Neural cell (in vitro differentiated cells): Measurements from ENCODE around the gene NRCAM. TPM values are rescaled to one million over a fixed set of nuclear protein-coding genes. Genes with fewer than 3 reads are reported as not detected.

Experiments used
- H2AFZ ChIP-seq: fragments of 200-600, 300-800 bp; sonication (generic), shearing (Covaris generic); 2 replicates; pipeline ENCODE4 v1.6.0; 2014; ENCODE audit warnings: low read depth, mild to moderate bottlenecking, antibody characterized with exemption, low read length, moderate library complexity
- H3F3A ChIP-seq: fragments of 200-600 bp; shearing (Covaris generic); 2 replicates; pipeline ENCODE4 v1.6.1; 2016; ENCODE audit warnings: mild to moderate bottlenecking, moderate library complexity, mixed read lengths, antibody characterized with exemption, low read length; ENCODE audit not compliant: insufficient read depth, poor library complexity, severe bottlenecking
- H3K27ac ChIP-seq: fragments of 200-600, 300-800 bp; sonication (generic), shearing (Covaris generic); 2 replicates; pipeline ENCODE4 v1.5.1; 2014; ENCODE audit warnings: mild to moderate bottlenecking, low read length, moderate library complexity
- H3K27me3 ChIP-seq: fragments of 300-800, 200-600 bp; sonication (generic), shearing (Covaris generic); 2 replicates; pipeline ENCODE4 v1.6.0; 2014; ENCODE audit warnings: mild to moderate bottlenecking, low read depth, low read length, moderate library complexity; ENCODE audit not compliant: insufficient read depth
- H3K36me3 ChIP-seq: fragments of 300-800, 200-600 bp; sonication (generic), shearing (Covaris generic); 2 replicates; pipeline ENCODE4 v1.5.1; 2014; ENCODE audit warnings: mild to moderate bottlenecking, antibody characterized with exemption, low read length, moderate library complexity; ENCODE audit not compliant: insufficient read depth
- H3K4me2 ChIP-seq: fragments of 300-800, 200-600 bp; sonication (generic), shearing (Covaris generic); 2 replicates; pipeline ENCODE4 v1.6.0; 2014; ENCODE audit warnings: mild to moderate bottlenecking, low read length
- H3K4me3 ChIP-seq: fragments of 300-800, 200-600 bp; sonication (generic), shearing (Covaris generic); 2 replicates; pipeline ENCODE4 v1.5.1; 2014; ENCODE audit warnings: mild to moderate bottlenecking, low read length, moderate library complexity
- H3K79me2 ChIP-seq: fragments of 200-600 bp; shearing (Covaris generic); replicated peaks from 2 replicates; pipeline ENCODE4 v1.6.0; 2014; ENCODE audit warnings: mild to moderate bottlenecking, low read length, moderate library complexity; ENCODE audit not compliant: insufficient read depth
- H3K9ac ChIP-seq: fragments of 300-800, 200-600 bp; sonication (generic), shearing (Covaris generic); 2 replicates; pipeline ENCODE4 v1.6.1; 2016; ENCODE audit warnings: mild to moderate bottlenecking, low read length, mixed read lengths
- H3K9me2 ChIP-seq: fragments of 200-600 bp; shearing (Covaris generic); 2 replicates; pipeline ENCODE4 v1.6.1; 2016; ENCODE audit warnings: mild to moderate bottlenecking, low read length, mixed read lengths; ENCODE audit not compliant: insufficient read depth
- H3K9me3 ChIP-seq: fragments of 200-600, 300-800 bp; sonication (generic), shearing (Covaris generic); 2 replicates; pipeline ENCODE4 v1.6.1; 2016; ENCODE audit warnings: mild to moderate bottlenecking, mixed run types, low read length, moderate library complexity, mixed read lengths
- H4K20me1 ChIP-seq: fragments of 200-600 bp; shearing (Covaris generic); 2 replicates; pipeline ENCODE4 v1.6.1; 2016; ENCODE audit warnings: mild to moderate bottlenecking, mixed run types; ENCODE audit not compliant: insufficient read depth
- CTCF ChIP-seq: fragments of 450-650 bp; IDR thresholded peaks from 2 replicates; pipeline ENCODE4 v1.5.1; 2014; ENCODE audit warnings: antibody characterized with exemption, mild to moderate bottlenecking, moderate library complexity; ENCODE audit not compliant: poor library complexity, severe bottlenecking
- EP300 ChIP-seq: fragments of 450-650 bp; conservative IDR thresholded peaks from 2 replicates; pipeline ENCODE4 v1.6.1; 2014; ENCODE audit warnings: antibody characterized with exemption, mild to moderate bottlenecking, moderate library complexity; ENCODE audit not compliant: poor library complexity, severe bottlenecking
- EZH2 ChIP-seq: fragments of 200-600, 300-800 bp; shearing (Covaris generic), sonication (generic); IDR thresholded peaks from 2 replicates; pipeline ENCODE4 v1.6.1; 2014; ENCODE audit warnings: antibody characterized with exemption, low read length, borderline replicate concordance, mild to moderate bottlenecking; ENCODE audit not compliant: insufficient read depth, poor library complexity, severe bottlenecking
- MXI1 ChIP-seq: fragments of 450-650 bp; conservative IDR thresholded peaks from 2 replicates; pipeline ENCODE4 v1.6.1; 2014; ENCODE audit warnings: antibody characterized with exemption, mild to moderate bottlenecking; ENCODE audit not compliant: poor library complexity, severe bottlenecking
- POLR2AphosphoS5 ChIP-seq: IDR thresholded peaks from 2 replicates; pipeline ENCODE4 v1.6.1; 2012
- RAD21 ChIP-seq: fragments of 450-650 bp; conservative IDR thresholded peaks from 2 replicates; pipeline ENCODE4 v1.6.1; 2014; ENCODE audit warnings: antibody characterized with exemption, mild to moderate bottlenecking, moderate library complexity
- REST ChIP-seq: IDR thresholded peaks from 2 replicates; pipeline ENCODE4 v1.6.1; 2012; ENCODE audit warnings: borderline replicate concordance
- SMC3 ChIP-seq: fragments of 450-650 bp; conservative IDR thresholded peaks from 2 replicates; pipeline ENCODE4 v1.6.1; 2014; ENCODE audit warnings: antibody characterized with exemption, mild to moderate bottlenecking, moderate library complexity; ENCODE audit not compliant: poor library complexity
- TAF1 ChIP-seq: IDR thresholded peaks from 2 replicates; pipeline ENCODE4 v1.6.1; 2012; ENCODE audit warnings: low read depth
- polyA plus RNA-seq: library from polyadenylated mRNA; depleted of rRNA; stranded (reverse); fragments of >200 nt; gene quantifications from 2 replicates; pipeline ENCODE4 v1.2.3, GENCODE V29; 2014

The NRCAM gene
- polyA plus RNA-seq, 1 donor from 2014 or later = 90.9 TPM

GRCh38 chr7:108282427-108282996, 173.7 kb downstream of the NRCAM start:
- Histone ChIP-seq H3K4me3 (no peak overlapping the region), H4K20me1 (no peaks in the 10 kb centered on the region), H3K9me2 (no peaks in the 10 kb centered on the region), H3K36me3 (no peaks in the 10 kb centered on the region), H2AFZ (no peak overlapping the region), H3K9ac (no peak overlapping the region), H3K79me2 (peaks cover 6% of the 10 kb centered on the region), H3K4me2 (no peak overlapping the region), H3K27me3 (no peaks in the 10 kb centered on the region), H3K27ac (no peak overlapping the region), H3K9me3 (no peaks in the 10 kb centered on the region), H3F3A (no peaks in the 10 kb centered on the region)
- TF ChIP-seq EP300 (no peak), CTCF (no peak), POLR2AphosphoS5 (no peak), SMC3 (no peak), EZH2 (no peak), RAD21 (no peak), TAF1 (no peak), REST (no peak), MXI1 (no peak)

- H2AFZ ChIP-seq = no peak overlapping the region
- H3K36me3 ChIP-seq = no peaks in the 10 kb centered on the region
- no peaks in the 10 kb centered on the region for H3K79me2 ChIP-seq
- H3K4me2 ChIP-seq = no peak overlapping the region
- no peak for TF ChIP-seq EZH2
- no peak for TF ChIP-seq REST
- TF ChIP-seq POLR2AphosphoS5 = no peak
- no peak for TF ChIP-seq CTCF
- no peak for TF ChIP-seq TAF1
- TF ChIP-seq RAD21 = no peak
- TF ChIP-seq MXI1 = no peak
- no peak for TF ChIP-seq SMC3
- no peak for TF ChIP-seq EP300
- no peaks in the 10 kb centered on the region for H3K27me3 ChIP-seq
- no peak overlapping the region for H3K27ac ChIP-seq
- H4K20me1 ChIP-seq = no peaks in the 10 kb centered on the region
- no peak overlapping the region for H3K4me3 ChIP-seq
- no peaks in the 10 kb centered on the region for H3F3A ChIP-seq
- H3K9me2 ChIP-seq = no peaks in the 10 kb centered on the region
- H3K9ac ChIP-seq = no peak overlapping the region
- H3K9me3 ChIP-seq = no peaks in the 10 kb centered on the region
Observed at GRCh38 chr7:108280136-108280535, 176.1 kb downstream of the NRCAM start.
